CD4-positive, alpha-beta T cell treated with Interleukin-17A for 1 hour (primary cell): ENCODE results near the gene ADAMTS17.

Experiments
- DNase-seq: peaks from one replicate; pipeline ENCODE4 v3.0.0-alpha.2; 2020

ADAMTS17 gene

DNA sequence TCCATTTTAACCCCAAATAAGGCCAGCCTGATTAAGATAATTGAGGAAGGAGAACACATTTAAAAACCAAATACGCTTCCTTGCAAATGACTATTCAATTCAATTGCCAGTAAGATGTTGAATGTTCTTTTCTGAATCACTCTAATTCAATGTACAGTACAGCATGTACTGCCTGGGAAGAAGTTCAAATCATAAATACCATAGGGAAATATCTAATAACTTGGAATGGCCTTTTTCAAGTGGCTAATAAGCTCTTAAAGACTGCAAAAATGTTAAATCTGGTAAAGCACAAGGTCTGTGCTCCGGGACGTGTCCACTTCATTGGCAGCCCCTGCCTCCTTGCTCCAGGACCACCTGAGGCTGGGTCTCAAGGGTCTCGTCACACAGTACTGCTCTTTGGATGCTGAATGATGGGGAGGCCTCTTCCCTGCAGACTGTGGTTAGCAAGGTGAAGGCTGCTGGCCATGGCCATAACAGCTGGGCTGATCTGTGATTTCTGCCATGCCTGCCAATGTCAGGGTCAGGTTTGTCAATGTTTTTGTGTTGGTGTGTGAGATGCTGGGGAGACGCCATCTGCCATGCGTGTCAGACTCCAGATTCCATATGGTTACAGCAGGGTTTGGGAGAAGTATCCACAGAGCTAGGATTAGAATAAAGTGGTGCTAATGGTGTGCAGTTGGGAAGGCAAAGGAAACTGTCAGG lies 300.5 kb downstream of the ADAMTS17 start:
- no peak for DNase-seq

GRCh38 chr15:100039994-100040393 lies 301.8 kb downstream of the ADAMTS17 start:
- no peak for DNase-seq

DNA sequence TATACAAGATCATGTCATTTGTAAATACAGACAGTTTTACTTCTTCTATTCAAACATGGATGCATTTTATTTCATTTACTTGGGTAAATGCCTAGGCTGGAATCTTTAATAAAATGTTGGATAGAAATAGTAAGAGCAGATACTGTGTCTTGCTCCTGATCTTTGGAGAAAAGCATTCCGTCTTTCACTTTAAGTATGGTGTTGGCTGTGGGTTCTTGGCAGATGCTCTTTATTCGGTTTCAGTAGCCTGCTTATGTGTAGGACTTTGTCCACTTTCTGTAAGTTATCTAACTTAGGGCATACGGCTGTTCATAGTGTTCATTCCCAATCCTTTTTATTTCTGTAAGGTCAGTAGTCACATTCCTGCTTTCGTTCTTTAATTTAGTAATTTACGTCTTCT lies 303.0 kb downstream of the ADAMTS17 start:
- DNase-seq: no peak

- DNase-seq: no peak
Measured at GRCh38 chr15:100037901-100038300, 303.9 kb downstream of the ADAMTS17 start.

DNA sequence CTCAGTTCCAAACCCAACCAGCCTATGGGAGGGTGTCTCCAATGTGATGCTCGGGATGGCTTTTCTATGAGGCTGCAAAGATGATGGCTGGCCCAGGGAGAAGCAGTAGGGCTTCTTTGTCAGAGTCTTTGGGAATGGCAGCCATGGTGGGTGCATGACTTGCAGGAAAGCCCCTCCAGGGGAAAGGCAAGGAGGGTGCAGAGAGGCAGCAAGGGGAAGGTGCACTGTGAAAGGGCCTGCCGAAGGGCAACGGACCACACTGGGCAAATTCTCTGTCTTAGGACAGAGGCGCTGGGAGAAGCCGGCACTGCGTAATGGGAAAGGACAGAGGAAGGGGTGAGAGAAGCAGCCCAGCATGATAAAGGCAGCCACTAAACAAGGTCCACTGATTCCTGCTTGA lies 305.8 kb downstream of the ADAMTS17 start:
- DNase-seq: no peak

DNA sequence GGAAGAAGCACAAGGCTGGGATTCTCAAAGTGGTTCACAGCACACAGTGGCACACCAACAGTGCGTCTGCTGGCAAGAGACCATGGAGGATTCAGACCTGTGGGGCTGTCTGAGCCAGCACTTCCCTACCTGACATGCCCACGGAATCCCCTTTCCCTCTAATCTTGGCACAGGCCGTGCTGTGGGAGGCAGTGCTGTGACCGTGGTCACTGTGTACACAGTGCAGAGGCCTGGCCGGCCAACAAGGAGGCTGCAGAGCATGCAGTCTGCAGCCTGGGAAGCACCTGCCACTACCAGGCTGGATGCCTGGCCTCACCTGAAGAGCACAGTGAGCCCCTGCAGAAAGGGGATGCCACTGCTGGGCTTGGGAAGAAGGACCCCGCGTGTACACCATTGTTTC lies 307.6 kb downstream of the ADAMTS17 start:
- DNase-seq: no peak

GRCh38 chr15:100033140-100033857 lies 308.5 kb downstream of the ADAMTS17 start:
- no peak for DNase-seq

DNA sequence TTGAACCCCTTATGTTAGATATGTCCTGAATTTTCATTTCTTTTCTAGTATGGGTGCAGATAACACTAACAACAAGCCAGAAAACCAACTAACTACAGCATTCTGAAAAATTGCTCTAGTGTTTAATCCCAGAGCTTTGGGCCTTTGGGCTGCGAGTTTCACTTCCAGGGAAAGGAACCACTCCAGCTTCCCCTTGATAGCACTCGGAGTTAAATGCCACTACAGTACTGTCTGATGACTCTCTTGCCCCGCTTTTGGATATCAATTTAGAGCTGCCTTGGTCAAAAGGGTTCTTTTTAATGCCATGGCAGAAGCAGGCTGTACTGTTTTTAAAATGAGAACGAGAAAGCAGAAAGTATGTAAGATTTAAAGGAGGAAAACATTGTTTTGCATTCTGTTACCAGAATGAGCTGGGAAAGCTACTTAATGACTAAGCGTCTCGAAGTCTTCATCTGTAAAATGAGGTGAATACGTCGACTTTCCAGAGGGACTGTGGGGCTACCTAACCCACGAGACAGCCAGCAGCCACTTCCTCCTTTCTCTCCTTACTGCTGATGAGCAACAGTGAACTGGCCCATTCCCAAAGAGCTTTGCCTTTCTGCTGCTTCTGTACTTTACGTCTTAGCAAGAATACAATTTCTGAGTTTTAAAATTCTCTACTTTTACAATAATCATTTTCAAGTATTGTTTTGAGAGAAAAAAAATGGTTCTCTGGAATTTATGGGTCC lies 309.3 kb downstream of the ADAMTS17 start:
- DNase-seq: no peak

GRCh38 chr15:100031665-100032357 lies 310.0 kb downstream of the ADAMTS17 start:
- no peak for DNase-seq

DNA sequence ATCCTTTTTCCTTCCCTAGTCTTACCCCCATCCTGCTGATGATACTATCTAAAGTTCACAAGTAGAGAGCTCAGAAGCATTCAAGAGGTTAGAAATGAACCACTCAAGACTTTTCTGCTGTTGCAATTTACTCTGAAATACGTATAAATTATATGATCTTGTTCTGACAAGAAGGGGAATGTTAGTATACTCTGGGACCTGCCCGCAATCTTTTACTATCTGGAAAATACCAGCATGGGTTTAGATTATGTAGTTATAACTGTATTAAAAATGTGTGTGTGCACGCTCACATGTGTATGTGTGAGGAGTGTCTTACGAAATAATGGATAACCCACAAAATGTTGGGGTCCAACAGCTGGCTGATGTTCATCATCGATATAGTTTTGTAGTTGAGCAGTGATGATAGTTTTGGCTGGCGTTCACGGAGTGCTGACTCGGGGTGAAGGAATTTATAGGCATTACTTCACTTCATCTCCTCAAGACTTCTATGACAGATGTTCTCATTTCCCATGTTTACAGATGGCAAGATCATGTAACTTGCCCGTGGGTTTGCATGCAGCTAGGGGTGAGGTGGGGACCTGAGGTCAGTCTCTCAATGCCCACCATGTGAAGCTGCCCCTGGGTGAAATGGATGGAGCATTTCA lies 311.1 kb downstream of the ADAMTS17 start:
- no peak for DNase-seq

GRCh38 chr15:100029868-100030479 lies 311.8 kb downstream of the ADAMTS17 start:
- DNase-seq: no peak

DNA sequence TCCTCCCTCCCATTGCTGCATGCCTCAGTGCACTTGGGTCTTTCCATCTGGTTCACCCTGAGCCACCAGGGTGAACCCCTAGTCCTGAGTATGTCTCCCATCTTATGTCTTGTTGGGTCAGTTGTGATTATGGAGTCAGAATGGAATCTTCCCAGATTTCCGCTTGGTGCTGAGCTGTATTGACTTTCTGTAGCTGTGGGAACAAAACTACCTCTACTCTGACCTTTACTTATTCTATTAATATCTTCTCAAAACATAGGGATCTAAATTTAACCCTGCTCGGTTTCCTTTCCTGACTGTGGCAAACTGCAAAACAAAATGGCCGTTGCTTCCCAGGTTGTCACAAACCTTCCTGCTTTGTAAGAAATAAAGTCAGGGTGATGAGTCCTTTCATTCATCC lies 312.7 kb downstream of the ADAMTS17 start:
- no peak for DNase-seq

- no peak for DNase-seq
Measured at GRCh38 chr15:100026041-100026440, 315.7 kb downstream of the ADAMTS17 start.

- no peak for DNase-seq
Measured at GRCh38 chr15:100022806-100023205, 319.0 kb downstream of the ADAMTS17 start.

GRCh38 chr15:100022391-100022790 lies 319.4 kb downstream of the ADAMTS17 start:
- DNase-seq: no peak

DNA sequence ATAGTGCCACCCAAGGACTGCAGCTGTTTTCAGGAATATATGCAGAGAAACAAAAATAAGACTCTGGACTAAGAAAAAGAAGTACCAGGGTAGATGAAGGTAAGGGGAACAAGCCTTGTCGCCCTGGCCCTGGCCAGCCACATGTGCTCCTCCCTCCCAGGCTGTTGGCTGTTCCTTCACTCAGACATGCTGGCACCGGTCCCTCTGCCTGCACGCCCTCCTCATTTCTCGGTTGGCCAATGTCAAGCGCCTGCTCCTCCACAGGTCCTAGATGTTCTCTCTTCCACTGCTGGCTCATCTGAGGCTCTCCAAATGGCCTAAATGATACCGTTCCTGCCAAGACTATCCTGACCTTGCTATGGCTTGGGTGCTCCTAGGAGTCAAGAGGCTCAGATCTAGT lies 320.1 kb downstream of the ADAMTS17 start:
- no peak for DNase-seq

GRCh38 chr15:100020614-100021013 lies 321.2 kb downstream of the ADAMTS17 start:
- DNase-seq: no peak

DNA sequence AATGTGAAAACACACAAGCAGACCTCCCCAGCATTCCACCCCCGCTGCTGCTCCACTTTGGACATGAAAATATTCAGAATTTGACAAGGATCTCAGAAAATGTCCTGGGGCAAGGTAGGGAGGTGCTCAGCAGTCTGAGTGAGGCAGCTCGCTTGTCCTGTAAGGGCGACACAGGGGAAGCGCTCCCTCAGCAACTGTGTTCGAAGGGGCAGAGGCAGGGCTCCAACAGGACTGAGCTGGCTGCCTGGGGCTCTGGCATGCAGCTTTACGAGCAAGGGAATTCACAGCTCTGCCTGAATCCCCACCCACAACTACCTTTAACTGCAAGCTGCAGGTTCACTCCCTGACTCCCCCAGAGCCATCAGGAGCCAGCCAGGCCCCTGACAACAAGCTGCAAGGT lies 321.6 kb downstream of the ADAMTS17 start:
- no peak for DNase-seq

- no peak for DNase-seq
Measured at GRCh38 chr15:100019601-100020000, 322.2 kb downstream of the ADAMTS17 start.

DNA sequence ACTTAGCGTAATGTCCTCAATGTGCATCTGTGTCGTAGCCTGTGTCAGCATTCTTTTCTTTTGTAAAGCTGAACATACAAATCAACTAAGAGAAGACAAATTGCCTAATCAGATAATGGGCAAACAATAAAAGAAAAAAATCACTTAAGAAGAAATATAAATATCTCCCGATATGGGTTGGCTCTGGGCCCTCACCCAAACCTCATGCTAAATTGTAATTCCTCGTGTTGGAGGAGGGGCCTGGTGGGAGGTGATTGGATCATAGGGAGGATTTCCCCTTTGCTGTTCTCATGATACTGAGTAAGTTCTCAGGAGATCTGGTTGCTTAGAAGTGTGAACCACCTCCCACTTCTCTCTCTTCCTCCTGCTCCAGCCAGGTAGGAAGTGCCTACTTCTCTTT lies 323.6 kb downstream of the ADAMTS17 start:
- DNase-seq: no peak

- no peak for DNase-seq
Measured at GRCh38 chr15:100017140-100017539, 324.6 kb downstream of the ADAMTS17 start.

GRCh38 chr15:100016632-100017031 lies 325.1 kb downstream of the ADAMTS17 start:
- DNase-seq: no peak
